K562 (cell line): ENCODE measurements around the gene ADGRD1. TPM values are rescaled to one million over a fixed set of nuclear protein-coding genes. Genes with fewer than 3 reads are reported as not detected.

Experiments used
- ATAC-seq: fragments of 200-7000 bp; cut with Tn5 transposase; 3 replicates; pipeline ENCODE4 v1.9.1; 2020; ENCODE audit warnings: moderate library complexity
- BruUV-seq: library from RNA; stranded (reverse); fragments of 400-500 nt; replicated peaks from 2 replicates; lab custom pipeline; 2021; lab: Mats Ljungman, UMichigan
- CTCF ChIA-PET: fragments of 300-600 bp; formaldehyde crosslinking; extraction: SDS; loops from one replicate; lab custom pipeline; 2021; ENCODE audit warnings: low intra/inter-chr PET ratio; lab: Yijun Ruan, JAX
- POLR2A ChIA-PET: fragments of 300-600, 350-650 bp; sonication (Branson Sonifier 250); formaldehyde crosslinking; extraction: SDS; loops from one replicate; lab custom pipeline; 2021; ENCODE audit warnings: antibody characterized with exemption, inconsistent platforms; lab: Yijun Ruan, JAX
- DNase-seq, 4 experiments: peaks; one replicate each; pipeline versions ENCODE4 v3.0.0 to v3.0.0-alpha.2; 2011 to 2018; ENCODE audit warnings: low spot score in 3 of 4, mixed read lengths in 3 of 4; ENCODE audit errors: extremely low read depth in 1 of 4
- FAIRE-seq: peaks from 2 replicates; lab custom pipeline; 2011; peaks lifted over from hg19 to GRCh38; lab: Jason Lieb, UNC
- H2AFZ ChIP-seq: 2 replicates; pipeline ENCODE4 v1.6.0; 2011; ENCODE audit warnings: low read depth, low read length, control low read depth, inconsistent platforms
- H3K27ac ChIP-seq: fragments of 200-600 bp; 3 replicates; pipeline ENCODE4 v1.8.0; 2011; ENCODE audit warnings: low read depth, mild to moderate bottlenecking, control low read depth, inconsistent platforms, low read length, moderate library complexity, mixed read lengths; ENCODE audit errors: extremely low read depth
- H3K27me3 ChIP-seq, 2 experiments: fragments of 300-600 bp in 1 of 2; 2 replicates in 1 of 2; 3 replicates in 1 of 2; pipeline versions ENCODE4 v1.6.0 to v1.8.0; 2011; ENCODE audit warnings: inconsistent platforms in 2 of 2, low read length in 2 of 2, mild to moderate bottlenecking in 1 of 2, mixed read lengths in 1 of 2, moderate library complexity in 1 of 2; ENCODE audit not compliant: control insufficient read depth in 2 of 2, insufficient read depth in 2 of 2
- H3K36me3 ChIP-seq: fragments of 300-600 bp; 3 replicates; pipeline ENCODE4 v1.8.0; 2011; ENCODE audit warnings: mild to moderate bottlenecking, low read length, inconsistent platforms; ENCODE audit not compliant: control insufficient read depth, insufficient read depth
- H3K4me1 ChIP-seq, 2 experiments: fragments of 200-600 bp in 1 of 2; replicated peaks in 1 of 2; 2 replicates in 1 of 2; 3 replicates in 1 of 2; pipeline versions ENCODE4 v1.5.1 to v1.8.0; 2011; ENCODE audit warnings: inconsistent platforms in 2 of 2, low read length in 2 of 2, mild to moderate bottlenecking in 1 of 2, mixed read lengths in 1 of 2, moderate library complexity in 1 of 2; ENCODE audit not compliant: control insufficient read depth in 2 of 2, insufficient read depth in 2 of 2
- H3K4me2 ChIP-seq: 2 replicates; pipeline ENCODE4 v1.6.1; 2011; ENCODE audit warnings: low read length, control low read depth, inconsistent platforms, mixed read lengths; ENCODE audit not compliant: insufficient read depth
- H3K4me3 ChIP-seq: fragments of 200-600 bp; sonication (generic), shearing (Covaris generic); 2 replicates; pipeline ENCODE4 v1.5.1; 2016; ENCODE audit warnings: control low read depth, inconsistent platforms
- H3K79me2 ChIP-seq: fragments of 200-600 bp; 3 replicates; pipeline ENCODE4 v1.8.0; 2011; ENCODE audit warnings: low read length, inconsistent platforms; ENCODE audit not compliant: control insufficient read depth, insufficient read depth
- H3K9ac ChIP-seq, 2 experiments: 2 replicates each; pipeline versions ENCODE4 v1.6.0 to v1.6.1; 2011; ENCODE audit warnings: low read depth in 2 of 2, low read length in 2 of 2, control low read depth in 1 of 2, inconsistent platforms in 1 of 2, mild to moderate bottlenecking in 1 of 2, mixed read lengths in 1 of 2; ENCODE audit not compliant: insufficient read depth in 1 of 2
- H3K9me1 ChIP-seq: one replicate; pipeline ENCODE4 v1.6.0; 2011; ENCODE audit warnings: inconsistent platforms, mild to moderate bottlenecking, low read length, moderate library complexity; ENCODE audit not compliant: control insufficient read depth, insufficient read depth
- H3K9me3 ChIP-seq: replicated peaks from 2 replicates; pipeline ENCODE4 v1.5.1; 2011; ENCODE audit warnings: low read depth, low read length, inconsistent platforms; ENCODE audit not compliant: control insufficient read depth, insufficient read depth
- H4K20me1 ChIP-seq: replicated peaks from 2 replicates; pipeline ENCODE4 v1.6.1; 2011; ENCODE audit warnings: low read length, inconsistent platforms, mixed read lengths; ENCODE audit not compliant: control insufficient read depth, insufficient read depth
- ARID4B ChIP-seq: sonication (generic); formaldehyde crosslinking; IDR thresholded peaks from 2 replicates; pipeline ENCODE4 v1.8.0; 2022; ENCODE audit warnings: mild to moderate bottlenecking, missing genetic modification reagents
- GATAD2A ChIP-seq: fragments of 450-650 bp; IDR thresholded peaks from 2 replicates; pipeline ENCODE4 v1.6.1; 2017
- HNRNPH1 ChIP-seq: fragments of 200-400 bp; formaldehyde crosslinking; optimal IDR thresholded peaks from 2 replicates; pipeline ENCODE3; 2017; ENCODE audit warnings: low read depth, mild to moderate bottlenecking, low read length, moderate library complexity
- KDM5B ChIP-seq: fragments of 200-600 bp; sonication (generic); IDR thresholded peaks from 2 replicates; pipeline ENCODE4 v1.6.1; 2012; ENCODE audit warnings: low read depth, mild to moderate bottlenecking, moderate library complexity, low read length, control low read depth, inconsistent platforms; ENCODE audit not compliant: insufficient replicate concordance
- MAFF ChIP-seq: IDR thresholded peaks from 2 replicates; pipeline ENCODE4 v1.6.1; 2012; ENCODE audit warnings: low read length, improper control_type of control experiment
- MXI1 ChIP-seq: IDR thresholded peaks from 2 replicates; pipeline ENCODE4 v1.6.1; 2011; ENCODE audit warnings: low read depth, mild to moderate bottlenecking, improper control_type of control experiment, low read length
- POU5F1 ChIP-seq: fragments of 150-350 bp; IDR thresholded peaks from 2 replicates; pipeline ENCODE4 v1.6.1; 2014; ENCODE audit warnings: borderline replicate concordance, low read length, low read depth, mild to moderate bottlenecking; ENCODE audit not compliant: partially characterized antibody
- PTTG1 ChIP-seq: fragments of 450-650 bp; IDR thresholded peaks from 2 replicates; pipeline ENCODE4 v1.6.1; 2016; ENCODE audit warnings: low read depth, mild to moderate bottlenecking, missing genetic modification characterization, missing compliant biosample characterization
- RBBP5 ChIP-seq: fragments of 200-600 bp; sonication (generic); IDR thresholded peaks from 2 replicates; pipeline ENCODE4 v1.6.1; 2012; ENCODE audit warnings: borderline replicate concordance, mild to moderate bottlenecking, low read length, control low read depth, inconsistent platforms; ENCODE audit not compliant: insufficient read depth, poor library complexity, severe bottlenecking
- RBM15 ChIP-seq: fragments of 200-400 bp; formaldehyde crosslinking; IDR thresholded peaks from 2 replicates; pipeline ENCODE4 v1.6.1; 2018; ENCODE audit warnings: mild to moderate bottlenecking, low read length, moderate library complexity; ENCODE audit not compliant: insufficient read depth
- YBX1 ChIP-seq: fragments of 450-650 bp; IDR thresholded peaks from 2 replicates; pipeline ENCODE4 v1.7.1; 2016; ENCODE audit warnings: mild to moderate bottlenecking
- WGBS: fragments of 100-300 bp; shearing (Covaris generic); methylation state at CpG from one replicate; pipeline ENCODE4 v1.1.6; 2016; ENCODE audit warnings: low coverage, mixed read lengths; ENCODE audit not compliant: insufficient coverage; ENCODE audit errors: missing lambda C conversion rate; 5-methylcytosine and 5-hydroxymethylcytosine counted together
- in situ Hi-C: fragments of 300-500 bp; cut with MboI; formaldehyde crosslinking; loops from 4 replicates; pipeline ENCODE4 v1.15.0; 2018; ENCODE audit warnings: inconsistent platforms, mixed read lengths
- intact Hi-C: fragments of 100-400 bp; cut with micrococcal nuclease; formaldehyde crosslinking; loops from 2 replicates; pipeline ENCODE4 v1.14.2; 2022
- polyA plus RNA-seq, 8 experiments: library from polyadenylated mRNA; depleted of rRNA in 4 of 8; stranded (reverse) in 5 of 8; unstranded in 3 of 8; fragments of >200 nt; fragmentation: Nextera tagmentation in 2 of 8; fragmentation: Illumina TruSeq in 1 of 8; extraction: Ambion mirVana in 2 of 8; extraction: Trizol in 1 of 8; gene quantifications; 2 replicates each; pipeline versions ENCODE4 v1.2.1 to v1.2.3, GENCODE V29; 2011 to 2014; ENCODE audit warnings: inconsistent platforms in 1 of 8, missing spikeins in 1 of 8
- total RNA-seq, 7 experiments: library from RNA; depleted of rRNA in 6 of 7; stranded (reverse); fragments of >200 nt in 6 of 7; fragmentation: Illumina TruSeq in 2 of 7; extraction: Trizol in 2 of 7; gene quantifications; 2 replicates each; pipeline versions ENCODE4 v1.2.1 to v1.2.3, GENCODE V29; 2011 to 2021; ENCODE audit warnings: low replicate concordance in 1 of 7

ADGRD1 gene
- total and polyA plus RNA-seq, 9 of the 15 experiments (the other 6 are each of a cell fraction or from before 2014, with no cell fraction given) = 1.7 to 11.7 (median 3.3) TPM

DNA sequence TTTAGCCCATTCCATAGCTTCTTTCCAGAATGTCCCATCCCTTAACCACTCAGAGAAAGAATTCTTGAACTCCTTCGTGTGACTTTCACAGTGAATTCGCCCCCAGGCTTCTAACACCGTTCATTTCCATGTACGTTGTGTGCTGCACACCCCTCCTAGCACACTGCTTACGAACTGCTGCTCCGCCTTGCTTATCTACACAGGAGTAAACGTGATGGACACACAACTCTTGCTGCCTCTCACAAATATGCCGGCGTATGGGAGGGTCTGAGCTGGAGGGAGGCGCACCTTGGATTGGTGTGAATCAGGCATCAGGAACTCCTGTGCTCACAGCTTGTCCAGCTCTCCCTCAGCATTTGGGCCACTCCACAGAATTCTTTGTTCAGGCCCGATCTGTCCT, 3.9 kb upstream of the ADGRD1 start (continued):
- TF ChIP-seq YBX1 = no peak
- TF ChIP-seq ARID4B (CRISPR knock-in tag) = no peak
- TF ChIP-seq MXI1 = no peak

DNA sequence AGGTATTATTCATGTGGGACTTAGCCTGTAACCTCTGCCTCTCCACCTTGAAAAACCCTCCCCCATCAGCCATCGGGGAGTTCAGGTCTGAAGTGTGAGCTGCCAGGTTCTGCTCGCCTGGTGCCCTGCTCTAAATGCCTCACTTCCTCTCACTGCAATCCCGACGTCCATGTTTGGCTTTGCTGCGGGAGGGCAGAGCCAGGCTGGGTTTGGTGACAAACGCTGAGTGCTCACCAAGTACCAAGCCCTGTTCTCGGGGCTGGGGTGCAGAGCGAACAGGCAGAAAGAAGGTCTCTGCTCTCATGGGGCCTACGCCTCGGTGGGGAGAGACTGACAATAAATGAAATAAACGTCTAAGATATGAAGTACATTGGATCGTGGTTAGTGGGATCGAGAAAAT, 2.1 kb upstream of the ADGRD1 start:
- H3K4me3 ChIP-seq = no peak overlapping the region
- 52% methylated on average over 13 of the region's 13 CpGs for WGBS
- no peak for FAIRE-seq
- TF ChIP-seq RBBP5 (no peak), KDM5B (no peak), POU5F1 (no peak), PTTG1 (no peak), HNRNPH1 (no peak), RBM15 (no peak), MAFF (no peak), GATAD2A (no peak)

More for the DNA sequence above, 2.1 kb upstream of the ADGRD1 start:
- no peaks in the 10 kb centered on the region for H4K20me1 ChIP-seq
- no peak overlapping the region for H3K27ac ChIP-seq
- BruUV-seq = no TSS peak
- ChIA-PET POLR2A (interaction anchor here (1.0 to 1.7 kb wide), 3 partner anchors 11 to 21 kb away, joined by 3 to 5 read pairs (median 3); no protein-coding TSS in a partner anchor), CTCF (no interaction called here)
- H3K36me3 ChIP-seq = no peaks in the 10 kb centered on the region
- H3K9me3 ChIP-seq = 0 out of 2 replicates have a peak, but pooled peaks cover under 1% of the 10 kb centered on the region
- H2AFZ ChIP-seq = peak overlapping the region; percentile 79; the same call in 1 of the 2 replicates
- DNase-seq = no peak
- in situ Hi-C loops (no loop called here), intact Hi-C loops (loop anchor here (5.0 kb wide), 1 partner anchor 51 kb away; no protein-coding TSS in a partner anchor)
- peak overlapping the region in 1 of 2 experiments; percentile 65; a peak in 1 of 4 replicates for H3K9ac ChIP-seq
- H3K4me2 ChIP-seq = peak overlapping the region; percentile 44; the same call in 1 of the 2 replicates
- peaks cover 35 to 38% of the 10 kb centered on the region in 2 experiments for H3K4me1 ChIP-seq
- H3K79me2 ChIP-seq = no peaks in the 10 kb centered on the region
- no peak for ATAC-seq
- H3K9me1 ChIP-seq = no peaks in the 10 kb centered on the region
- H3K27me3 ChIP-seq = peaks cover 0 to 2% of the 10 kb centered on the region in 2 experiments; a peak in 2 of 5 replicates
